ENCODE data around the gene MLST8.

GRCh38 chr16:2194166-2194834 is 11.0 kb upstream of the MLST8 start:
- TF ChIP-seq CTCF (IDR thresholded peaks at IDR 0.05) (no peak), EZH2 (IDR thresholded peaks at IDR 0.05; ENCODE audit: borderline replicate concordance, insufficient read depth, low read depth, low read length, poor library complexity, severe bottlenecking) (no peak)

Data from B cell (primary cell).